ENCODE data around the gene SSPN. TPM values are rescaled to one million over a fixed set of nuclear protein-coding genes. Genes with fewer than 3 reads are reported as not detected.
A peak's percentile ranks its signal among the peaks of the same experiment; 100 is the strongest.

SSPN gene
- total and polyA plus RNA-seq, 4 experiments from 2014 or later = 1.0 TPM; not detected in 3

- H3K36me3 ChIP-seq (ENCODE audit: insufficient read depth, low read length) = no peaks in the 10 kb centered on the region
- CTCF ChIA-PET (ENCODE audit: partially characterized antibody) = no interaction called here
- Mint-ChIP-seq H3K27ac (no peak overlapping the region), H3K36me3 (no peaks in the 10 kb centered on the region), H3K9me3 (peaks cover 0 to 4% (median 0%) of the 10 kb centered on the region in 8 donors), H3K27me3 (peaks cover 24 to 36% of the 10 kb centered on the region in 2 donors), H3K4me3 (no peak overlapping the region), H3K4me1 (no peaks in the 10 kb centered on the region)
- POLR2A ChIA-PET (ENCODE audit: partially characterized antibody) = no interaction called here
- no peak overlapping the region for H3K27ac ChIP-seq (ENCODE audit: low read depth, low read length)
- no peaks in the 10 kb centered on the region for H3K4me1 ChIP-seq (ENCODE audit: insufficient read depth, low read length)
- no peak for DNase-seq
- H3K9me3 ChIP-seq (ENCODE audit: control insufficient read depth in 1 of 2, low read length in 2 of 2) = no peaks in the 10 kb centered on the region
- intact Hi-C loops (cut with micrococcal nuclease) = no loop called here
- H3K4me3 ChIP-seq (ENCODE audit: low read length in 2 of 2) = no peak overlapping the region
- no peaks in the 10 kb centered on the region for H3K27me3 ChIP-seq (ENCODE audit: insufficient read depth, low read length)
Measured at GRCh38 chr12:26188127-26188526, 7.2 kb upstream of the SSPN start.

GRCh38 chr12:26188641-26189040 lies 6.7 kb upstream of the SSPN start:
- Mint-ChIP-seq H3K27ac (no peak overlapping the region), H3K9me3 (peaks cover 0 to 4% (median 0%) of the 10 kb centered on the region in 8 donors), H3K36me3 (no peaks in the 10 kb centered on the region), H3K4me3 (no peak overlapping the region), H3K4me1 (no peaks in the 10 kb centered on the region), H3K27me3 (peaks cover 22 to 34% of the 10 kb centered on the region in 2 donors)
- Histone ChIP-seq H3K4me1 (ENCODE audit: insufficient read depth, low read length) (no peaks in the 10 kb centered on the region), H3K27ac (ENCODE audit: low read depth, low read length) (no peak overlapping the region), H3K9me3 (ENCODE audit: control insufficient read depth in 1 of 2, low read length in 2 of 2) (no peaks in the 10 kb centered on the region), H3K36me3 (ENCODE audit: insufficient read depth, low read length) (no peaks in the 10 kb centered on the region), H3K4me3 (ENCODE audit: low read length in 2 of 2) (no peak overlapping the region), H3K27me3 (ENCODE audit: insufficient read depth, low read length) (no peaks in the 10 kb centered on the region)
- DNase-seq = no peak
- ChIA-PET CTCF (ENCODE audit: partially characterized antibody) (no interaction called here), POLR2A (ENCODE audit: partially characterized antibody) (no interaction called here)
- intact Hi-C loops (cut with micrococcal nuclease) = no loop called here

GRCh38 chr12:26192142-26192541 lies 3.2 kb upstream of the SSPN start:
- Histone ChIP-seq H3K4me1 (ENCODE audit: insufficient read depth, low read length) (no peaks in the 10 kb centered on the region), H3K9me3 (ENCODE audit: control insufficient read depth in 1 of 2, low read length in 2 of 2) (no peaks in the 10 kb centered on the region), H3K27me3 (ENCODE audit: insufficient read depth, low read length) (no peaks in the 10 kb centered on the region), H3K4me3 (ENCODE audit: low read length in 2 of 2) (no peak overlapping the region), H3K27ac (ENCODE audit: low read depth, low read length) (no peak overlapping the region), H3K36me3 (ENCODE audit: insufficient read depth, low read length) (no peaks in the 10 kb centered on the region)
- H3K9me3 Mint-ChIP-seq = peaks cover 0 to 4% (median 0%) of the 10 kb centered on the region in 8 donors
- POLR2A ChIA-PET (ENCODE audit: partially characterized antibody) = no interaction called here
- CTCF ChIA-PET (ENCODE audit: partially characterized antibody) = no interaction called here
- no peak for DNase-seq
- intact Hi-C loops (cut with micrococcal nuclease) = no loop called here
- H3K36me3 Mint-ChIP-seq = no peaks in the 10 kb centered on the region
- H3K4me3 Mint-ChIP-seq = no peak overlapping the region
- H3K27me3 Mint-ChIP-seq = peaks cover 35 to 42% of the 10 kb centered on the region in 2 donors
- H3K27ac Mint-ChIP-seq = no peak overlapping the region
- H3K4me1 Mint-ChIP-seq = peaks cover 3 to 12% (median 9%) of the 10 kb centered on the region in 4 donors

- peaks cover 39 to 49% of the 10 kb centered on the region in 2 donors for H3K27me3 Mint-ChIP-seq
Measured at GRCh38 chr12:26193539-26193938, 1.8 kb upstream of the SSPN start.

GRCh38 chr12:26195641-26196420 lies 458 bp downstream of the SSPN start:
- CTCF ChIA-PET (ENCODE audit: partially characterized antibody) = no interaction called here
- Histone ChIP-seq H3K4me1 (ENCODE audit: insufficient read depth, low read length) (no peaks in the 10 kb centered on the region), H3K27me3 (ENCODE audit: insufficient read depth, low read length) (peaks cover 3% of the 10 kb centered on the region), H3K27ac (ENCODE audit: low read depth, low read length) (no peak overlapping the region), H3K36me3 (ENCODE audit: insufficient read depth, low read length) (no peaks in the 10 kb centered on the region), H3K4me3 (ENCODE audit: low read length in 2 of 2) (no peak overlapping the region), H3K9me3 (ENCODE audit: control insufficient read depth in 1 of 2, low read length in 2 of 2) (no peaks in the 10 kb centered on the region)
- intact Hi-C loops (cut with micrococcal nuclease) = no loop called here
- H3K9me3 Mint-ChIP-seq = no peaks in the 10 kb centered on the region
- no peak overlapping the region for H3K27ac Mint-ChIP-seq
- POLR2A ChIA-PET (ENCODE audit: partially characterized antibody) = no interaction called here
- DNase-seq = no peak
- H3K27me3 Mint-ChIP-seq = peaks cover 32 to 47% of the 10 kb centered on the region in 2 donors
- no peaks in the 10 kb centered on the region for H3K36me3 Mint-ChIP-seq
- peaks cover 3 to 12% (median 9%) of the 10 kb centered on the region in 4 donors for H3K4me1 Mint-ChIP-seq
- peak overlapping the region in 7 of 8 donors; percentile 18 to 76 (median 54) for H3K4me3 Mint-ChIP-seq

More at GRCh38 chr12:26193539-26193938, 1.8 kb upstream of the SSPN start:
- H3K9me3 ChIP-seq (ENCODE audit: control insufficient read depth in 1 of 2, low read length in 2 of 2) = no peaks in the 10 kb centered on the region
- intact Hi-C loops (cut with micrococcal nuclease) = no loop called here
- Mint-ChIP-seq H3K9me3 (peaks cover 0 to 4% (median 0%) of the 10 kb centered on the region in 8 donors), H3K27ac (no peak overlapping the region), H3K4me3 (no peak overlapping the region), H3K4me1 (peaks cover 3 to 12% (median 9%) of the 10 kb centered on the region in 4 donors), H3K36me3 (no peaks in the 10 kb centered on the region)
- H3K27me3 ChIP-seq (ENCODE audit: insufficient read depth, low read length) = peaks cover 3% of the 10 kb centered on the region
- ChIA-PET CTCF (ENCODE audit: partially characterized antibody) (no interaction called here), POLR2A (ENCODE audit: partially characterized antibody) (no interaction called here)
- H3K4me3 ChIP-seq (ENCODE audit: low read length in 2 of 2) = no peak overlapping the region
- no peaks in the 10 kb centered on the region for H3K4me1 ChIP-seq (ENCODE audit: insufficient read depth, low read length)
- no peak overlapping the region for H3K27ac ChIP-seq (ENCODE audit: low read depth, low read length)
- H3K36me3 ChIP-seq (ENCODE audit: insufficient read depth, low read length) = no peaks in the 10 kb centered on the region
- DNase-seq = no peak

- peak overlapping the region in 4 of 8 donors; percentile 29 to 76 (median 60) for H3K4me3 Mint-ChIP-seq
- peaks cover 30 to 45% of the 10 kb centered on the region in 2 donors for H3K27me3 Mint-ChIP-seq
- H3K9me3 Mint-ChIP-seq = no peaks in the 10 kb centered on the region
- ChIA-PET CTCF (ENCODE audit: partially characterized antibody) (no interaction called here), POLR2A (ENCODE audit: partially characterized antibody) (no interaction called here)
- no peak overlapping the region for H3K27ac Mint-ChIP-seq
- intact Hi-C loops (cut with micrococcal nuclease) = no loop called here
- Histone ChIP-seq H3K27me3 (ENCODE audit: insufficient read depth, low read length) (peaks cover 3% of the 10 kb centered on the region), H3K4me3 (ENCODE audit: low read length in 2 of 2) (no peak overlapping the region), H3K27ac (ENCODE audit: low read depth, low read length) (no peak overlapping the region), H3K36me3 (ENCODE audit: insufficient read depth, low read length) (no peaks in the 10 kb centered on the region), H3K9me3 (ENCODE audit: control insufficient read depth in 1 of 2, low read length in 2 of 2) (no peaks in the 10 kb centered on the region), H3K4me1 (ENCODE audit: insufficient read depth, low read length) (no peaks in the 10 kb centered on the region)
- no peaks in the 10 kb centered on the region for H3K36me3 Mint-ChIP-seq
- no peak for DNase-seq
- peaks cover 3 to 12% (median 9%) of the 10 kb centered on the region in 4 donors for H3K4me1 Mint-ChIP-seq
Measured at GRCh38 chr12:26196421-26196716, 996 bp downstream of the SSPN start.

- Histone ChIP-seq H3K4me3 (ENCODE audit: low read length in 2 of 2) (no peak overlapping the region), H3K27ac (ENCODE audit: low read depth, low read length) (no peak overlapping the region), H3K36me3 (ENCODE audit: insufficient read depth, low read length) (no peaks in the 10 kb centered on the region), H3K9me3 (ENCODE audit: control insufficient read depth in 1 of 2, low read length in 2 of 2) (no peaks in the 10 kb centered on the region), H3K4me1 (ENCODE audit: insufficient read depth, low read length) (no peaks in the 10 kb centered on the region), H3K27me3 (ENCODE audit: insufficient read depth, low read length) (peaks cover 3% of the 10 kb centered on the region)
- DNase-seq = no peak
- POLR2A ChIA-PET (ENCODE audit: partially characterized antibody) = no interaction called here
- CTCF ChIA-PET (ENCODE audit: partially characterized antibody) = no interaction called here
- H3K4me3 Mint-ChIP-seq = no peak overlapping the region
- H3K9me3 Mint-ChIP-seq = no peaks in the 10 kb centered on the region
- intact Hi-C loops (cut with micrococcal nuclease) = no loop called here
- H3K27me3 Mint-ChIP-seq = peaks cover 30 to 41% of the 10 kb centered on the region in 2 donors
- no peak overlapping the region for H3K27ac Mint-ChIP-seq
- peaks cover 3 to 12% (median 9%) of the 10 kb centered on the region in 4 donors for H3K4me1 Mint-ChIP-seq
- no peaks in the 10 kb centered on the region for H3K36me3 Mint-ChIP-seq
Measured at GRCh38 chr12:26197832-26198231, 2.5 kb downstream of the SSPN start.

Measured in CD4-positive, alpha-beta memory T cell (primary cell).